Measurements from ENCODE around the gene ACACB. TPM values are rescaled to one million over a fixed set of nuclear protein-coding genes. Genes with fewer than 3 reads are reported as not detected.

ACACB gene
- total RNA-seq, 1 donor from 2014 or later: 7.5 TPM

DNA sequence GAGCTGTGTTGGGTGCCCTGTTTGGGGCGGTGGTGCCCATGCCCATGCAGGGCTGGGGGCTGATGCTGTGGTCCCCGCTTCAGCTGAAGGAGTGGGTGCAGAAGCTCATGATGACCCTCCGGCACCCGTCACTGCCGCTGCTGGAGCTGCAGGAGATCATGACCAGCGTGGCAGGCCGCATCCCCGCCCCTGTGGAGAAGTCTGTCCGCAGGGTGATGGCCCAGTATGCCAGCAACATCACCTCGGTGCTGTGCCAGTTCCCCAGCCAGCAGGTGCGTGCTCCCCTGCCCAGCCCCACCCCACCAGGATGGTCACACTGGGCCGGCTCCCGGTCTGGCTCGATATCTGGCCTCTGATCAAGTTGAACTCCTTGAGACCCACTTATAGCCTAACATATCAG, 92.7 kb downstream of the ACACB start:
- intact Hi-C loops (cut with micrococcal nuclease): no loop called here

DNA sequence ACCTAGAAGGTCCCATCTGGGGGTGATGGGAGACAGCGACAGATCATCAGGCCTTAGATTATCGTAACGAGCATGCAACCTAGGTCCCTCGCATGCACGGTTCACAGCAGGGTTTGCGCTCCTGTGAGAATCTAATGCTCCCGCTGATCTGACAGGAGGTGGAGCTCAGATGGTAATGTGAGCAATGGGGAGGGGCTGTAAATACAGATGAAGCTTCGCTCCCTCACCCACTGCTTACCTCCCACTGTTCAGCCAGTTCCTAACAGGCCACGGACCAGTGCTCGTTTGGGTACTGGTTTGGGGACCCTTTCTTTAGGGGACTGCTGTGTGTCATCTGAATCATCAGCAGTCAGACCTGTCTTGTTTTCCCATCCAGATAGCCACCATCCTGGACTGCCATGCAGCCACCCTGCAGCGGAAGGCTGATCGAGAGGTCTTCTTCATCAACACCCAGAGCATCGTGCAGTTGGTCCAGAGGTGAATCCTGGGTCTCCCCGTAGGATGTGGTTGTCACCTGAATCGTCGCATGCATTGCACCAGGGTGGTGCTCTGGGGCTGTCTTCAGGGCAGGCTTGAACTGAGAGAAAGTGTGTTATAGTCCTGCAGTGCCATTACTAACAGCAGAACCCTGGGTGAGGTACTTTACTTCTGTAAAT, 96.2 kb downstream of the ACACB start:
- intact Hi-C loops (cut with micrococcal nuclease): no loop called here

DNA sequence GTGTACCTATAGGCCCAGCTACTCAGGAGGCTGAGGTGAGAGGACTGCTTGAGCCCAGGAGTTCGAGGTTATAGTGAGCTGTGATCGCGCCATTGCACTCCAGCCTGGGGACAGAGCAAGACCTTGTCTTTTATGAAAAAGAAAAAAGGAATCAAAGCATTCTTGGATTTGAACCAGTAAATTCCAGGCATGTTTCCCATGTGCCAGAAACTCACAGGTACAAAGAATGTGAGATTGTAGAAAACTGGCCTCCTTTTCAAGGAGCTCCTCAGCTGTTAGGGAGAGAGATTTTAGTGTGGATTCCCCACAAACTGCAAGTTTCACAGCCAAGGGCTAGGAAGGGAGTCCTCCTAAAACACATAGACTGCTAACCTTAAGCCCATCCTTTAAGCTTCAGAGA, 97.7 kb downstream of the ACACB start:
- intact Hi-C loops (cut with micrococcal nuclease): no loop called here

DNA sequence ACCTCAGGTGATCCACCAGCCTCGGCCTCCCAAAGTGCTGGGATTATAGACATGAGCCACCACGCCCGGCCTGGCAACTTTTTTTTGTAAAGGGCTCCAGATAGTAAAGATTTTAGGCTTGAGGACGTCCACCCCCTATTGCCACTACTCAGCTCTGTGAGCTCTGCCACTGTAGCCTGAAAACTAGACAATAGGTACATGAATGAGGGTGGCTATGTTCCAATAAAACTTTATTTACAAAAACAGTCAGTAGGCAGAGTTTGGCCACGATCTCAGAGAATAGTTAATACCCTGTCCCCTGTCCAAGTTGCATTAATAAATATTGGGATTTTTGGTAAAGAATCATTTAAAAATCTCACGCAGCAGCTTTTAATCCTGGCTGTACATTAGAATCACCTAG, 102.6 kb downstream of the ACACB start:
- intact Hi-C loops (cut with micrococcal nuclease): no loop called here

DNA sequence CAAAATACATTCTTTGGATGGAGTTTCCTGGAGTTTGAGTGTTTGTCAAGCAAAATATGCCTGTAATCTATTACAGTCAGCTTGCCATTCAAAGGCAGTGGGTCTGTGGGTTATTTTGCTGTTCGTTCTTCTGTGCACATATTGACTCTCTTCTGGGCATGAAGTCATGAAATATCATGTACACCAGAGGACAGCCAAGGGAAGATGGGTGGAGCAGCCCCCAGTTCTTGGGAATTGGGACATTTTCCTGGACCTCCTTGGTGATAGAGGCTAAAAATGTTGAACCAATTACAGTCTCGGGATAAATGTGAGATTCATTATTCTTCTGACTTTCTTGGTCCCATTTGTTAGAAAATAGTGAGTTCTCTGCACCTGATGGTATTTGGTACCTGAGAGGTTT, 103.6 kb downstream of the ACACB start:
- intact Hi-C loops (cut with micrococcal nuclease): no loop called here

DNA sequence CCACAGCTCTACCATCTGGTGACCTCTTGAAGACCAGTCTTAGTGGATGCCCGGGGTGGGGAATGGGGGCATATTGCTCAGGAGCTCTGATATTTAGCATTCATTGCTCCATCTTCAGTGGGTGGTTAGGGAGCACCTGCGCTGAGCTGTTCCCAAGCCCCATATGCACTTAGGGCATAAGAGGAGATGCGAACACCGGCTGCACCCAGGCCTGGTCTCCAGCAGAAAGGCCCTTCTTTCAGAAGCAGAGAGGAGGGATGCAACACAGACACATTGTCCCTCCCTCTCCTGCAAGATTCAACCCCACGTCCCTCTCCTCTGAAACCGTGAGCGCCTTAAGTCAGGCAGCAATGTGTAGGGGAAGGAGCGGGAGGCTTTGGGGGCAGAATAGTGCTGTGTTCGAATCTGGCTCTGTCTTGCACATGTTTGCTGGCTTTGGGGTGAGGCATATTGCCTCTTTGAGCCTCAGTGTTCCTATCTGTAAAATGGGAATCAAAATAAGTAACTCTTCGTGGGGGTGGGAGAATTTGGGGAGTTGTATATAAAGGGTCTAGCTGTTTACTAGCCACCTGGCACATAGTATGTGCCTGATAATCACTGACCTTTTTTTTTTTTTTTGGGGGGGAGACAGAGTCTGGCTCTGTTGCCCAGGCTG, 105.0 kb downstream of the ACACB start:
- intact Hi-C loops (cut with micrococcal nuclease): no loop called here

DNA sequence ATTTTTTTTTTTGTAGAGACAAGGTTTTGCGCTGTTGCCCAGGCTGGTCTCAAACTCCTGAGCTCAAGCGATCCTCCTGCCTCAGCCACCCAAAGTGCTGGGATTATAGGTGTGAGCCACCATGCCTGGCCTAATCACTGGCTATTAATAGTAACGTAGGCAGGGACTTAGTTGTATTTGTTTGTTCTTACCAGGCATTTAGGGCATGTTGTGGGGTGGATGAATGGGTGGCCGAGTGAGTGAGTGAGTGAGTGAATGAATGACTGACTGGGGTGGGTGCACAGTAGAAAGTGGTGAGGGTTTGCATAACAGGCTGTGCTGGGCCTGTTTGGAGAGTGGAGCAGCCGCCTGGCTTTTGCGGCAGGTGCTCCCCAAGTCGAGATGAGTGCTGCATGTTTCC, 105.7 kb downstream of the ACACB start:
- intact Hi-C loops (cut with micrococcal nuclease): no loop called here

DNA sequence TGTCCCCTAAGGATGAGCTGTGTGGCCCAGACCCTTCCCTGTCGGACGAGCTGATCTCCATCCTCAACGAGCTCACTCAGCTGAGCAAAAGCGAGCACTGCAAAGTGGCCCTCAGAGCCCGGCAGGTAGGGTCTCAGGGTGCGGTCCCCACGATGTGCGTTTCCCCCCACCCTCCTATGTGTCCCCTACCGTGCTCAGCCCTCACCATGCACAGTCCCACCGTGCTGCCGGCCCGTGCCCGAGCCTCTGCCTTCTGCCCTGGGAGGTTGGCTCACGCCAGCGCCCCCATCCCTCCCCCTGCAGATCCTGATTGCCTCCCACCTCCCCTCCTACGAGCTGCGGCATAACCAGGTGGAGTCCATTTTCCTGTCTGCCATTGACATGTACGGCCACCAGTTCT, 106.1 kb downstream of the ACACB start:
- intact Hi-C loops (cut with micrococcal nuclease): no loop called here

DNA sequence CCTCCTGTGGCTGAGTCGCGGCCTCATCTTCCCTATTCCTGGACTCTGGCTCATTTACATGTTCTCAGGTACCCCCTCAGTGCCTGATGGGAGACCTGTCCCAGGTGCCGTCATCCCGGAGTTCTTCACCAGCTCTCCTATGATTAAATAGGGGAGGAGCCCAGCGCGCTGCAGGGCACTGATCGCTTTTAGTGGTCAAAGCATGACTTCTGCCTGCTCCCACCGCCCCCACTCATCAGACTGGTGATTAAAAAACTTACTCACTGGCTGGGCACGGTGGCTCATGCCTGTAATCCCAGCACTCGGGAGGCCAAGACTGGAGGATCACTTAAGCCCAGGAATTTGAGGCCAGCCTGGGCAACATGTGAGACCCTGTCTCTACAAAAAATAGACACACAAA, 106.8 kb downstream of the ACACB start:
- intact Hi-C loops (cut with micrococcal nuclease): no loop called here

DNA sequence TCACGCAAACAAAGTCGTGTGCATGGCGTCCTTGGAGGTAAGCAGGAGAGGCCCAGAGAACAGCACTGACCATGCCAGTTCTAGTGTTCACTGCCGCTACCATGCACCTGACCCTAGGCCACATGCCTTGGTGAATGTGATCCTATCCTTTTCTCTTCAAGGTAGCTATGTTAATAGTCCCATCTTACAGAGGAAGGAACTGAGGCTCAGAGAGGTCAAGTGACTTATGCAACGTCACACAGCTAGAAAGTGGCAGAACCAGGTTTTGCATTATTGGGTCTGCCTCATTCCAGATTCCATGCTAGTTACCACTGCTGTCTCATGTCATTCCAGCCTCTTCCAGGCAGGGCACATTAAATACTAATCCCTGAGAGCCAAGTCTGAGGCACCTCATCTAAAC, 107.5 kb downstream of the ACACB start:
- intact Hi-C loops (cut with micrococcal nuclease): no loop called here

DNA sequence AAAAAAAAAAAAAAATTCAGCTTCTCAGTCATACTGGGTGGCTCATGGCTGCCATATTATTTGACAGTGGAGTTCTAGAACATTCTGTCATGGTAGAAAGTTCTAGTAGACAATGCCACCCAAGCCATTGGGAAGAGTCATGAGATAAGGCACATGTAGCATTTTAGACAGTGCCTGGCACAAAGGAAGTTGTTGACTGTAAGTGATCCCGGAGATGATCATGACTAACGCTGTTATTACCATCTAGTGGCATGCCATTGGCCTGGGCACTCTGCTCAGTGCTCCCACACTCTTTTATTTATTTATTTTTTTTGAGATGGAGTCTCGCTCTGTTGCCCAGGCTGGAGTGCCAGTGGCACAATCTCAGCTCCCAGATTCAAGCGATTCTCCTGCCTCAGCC, 112.3 kb downstream of the ACACB start:
- intact Hi-C loops (cut with micrococcal nuclease): no loop called here

DNA sequence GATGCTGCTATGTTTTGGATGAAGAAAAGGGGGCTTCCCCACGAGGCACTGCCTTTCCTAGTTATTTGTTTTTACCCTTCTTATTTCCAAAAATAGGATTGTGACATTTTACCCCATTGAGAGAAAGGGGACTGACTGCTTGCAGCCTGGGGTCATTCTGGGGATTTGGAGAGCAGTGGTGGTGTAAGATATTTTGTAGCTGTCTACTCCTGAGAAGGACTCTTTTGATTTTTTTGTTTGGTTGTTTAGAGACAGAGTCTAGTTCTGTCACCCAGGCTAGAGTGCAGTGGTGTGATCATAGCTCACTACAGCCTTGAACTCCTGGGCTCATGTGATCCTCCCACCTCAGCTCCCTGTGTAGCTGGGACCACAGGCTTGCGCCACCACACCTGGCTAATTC, 113.8 kb downstream of the ACACB start:
- intact Hi-C loops (cut with micrococcal nuclease): no loop called here

DNA sequence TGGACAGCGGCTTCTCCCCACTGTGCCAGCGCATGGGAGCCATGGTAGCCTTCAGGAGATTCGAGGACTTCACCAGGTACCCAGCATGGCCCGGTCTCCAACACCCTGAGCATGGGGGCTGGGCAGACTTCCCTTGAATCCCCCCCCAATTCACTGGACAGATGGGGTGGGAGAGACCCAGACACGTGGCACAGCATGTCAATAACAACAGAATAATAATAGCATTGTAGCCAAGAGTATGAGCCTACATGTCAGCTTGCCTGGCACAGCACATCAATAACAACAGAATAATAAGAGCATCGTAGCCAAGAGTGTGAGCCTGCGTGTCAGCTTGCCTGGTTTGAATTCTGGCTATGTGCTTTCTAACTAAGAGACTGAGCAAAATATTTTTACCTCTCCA, 116.3 kb downstream of the ACACB start:
- intact Hi-C loops (cut with micrococcal nuclease): no loop called here

DNA sequence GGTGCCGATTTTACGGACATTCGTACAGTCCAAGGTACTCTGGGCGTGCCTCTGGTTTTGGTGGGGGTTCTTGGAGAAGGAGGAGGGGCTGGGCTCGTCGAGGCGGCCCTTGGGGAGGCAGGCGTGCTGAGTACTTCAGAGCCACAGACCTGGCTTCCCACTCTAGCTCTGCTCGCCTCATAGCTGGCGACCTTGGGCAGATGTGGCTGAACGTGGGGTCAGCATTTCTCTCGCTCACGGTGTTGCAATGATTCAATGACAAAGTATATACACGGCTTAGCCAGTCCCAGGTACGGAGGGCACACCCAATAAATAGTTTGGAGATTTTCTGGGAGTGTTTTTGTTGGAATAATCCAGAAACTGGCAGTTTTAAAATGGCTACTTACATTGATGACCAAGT, 117.6 kb downstream of the ACACB start:
- intact Hi-C loops (cut with micrococcal nuclease): no loop called here

DNA sequence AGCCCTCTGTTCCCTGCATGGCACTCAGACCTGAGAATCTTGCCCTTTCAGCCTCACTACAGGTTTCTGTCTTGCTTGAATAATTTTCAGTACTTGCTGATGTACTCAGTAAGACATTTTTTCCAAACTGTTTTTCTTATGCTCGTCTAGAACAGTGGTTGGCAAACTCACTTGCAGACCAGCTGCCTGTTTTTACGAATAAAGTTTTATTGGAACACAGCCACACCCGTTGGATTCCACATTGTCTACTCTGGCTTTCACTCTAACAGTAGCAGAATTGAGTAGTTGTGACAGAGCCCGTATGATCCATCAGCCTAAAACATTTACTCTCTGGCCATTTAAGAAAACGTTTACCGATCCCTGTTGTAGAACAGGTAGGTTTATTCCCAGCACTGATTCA, 119.9 kb downstream of the ACACB start:
- intact Hi-C loops (cut with micrococcal nuclease): no loop called here

DNA sequence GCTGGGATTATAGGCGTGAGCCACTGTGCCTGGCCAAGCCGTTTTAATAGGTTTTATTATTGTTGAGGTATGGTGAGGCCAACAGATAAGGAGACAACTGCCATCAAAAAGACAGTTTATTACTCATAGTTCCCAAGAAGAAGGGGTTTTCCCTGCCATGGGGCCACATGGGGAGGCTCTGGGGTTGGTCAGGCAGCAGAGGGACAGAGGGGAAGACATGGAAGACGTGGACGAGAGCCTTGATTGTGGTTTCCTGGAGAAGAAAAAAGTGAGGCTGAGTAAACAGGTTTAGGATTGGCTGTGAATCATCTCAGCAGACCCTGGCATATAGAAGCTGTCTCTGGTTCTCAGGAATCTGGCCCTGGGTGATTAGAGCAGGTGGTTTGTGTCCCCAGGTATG, 122.8 kb downstream of the ACACB start:
- intact Hi-C loops (cut with micrococcal nuclease): no loop called here

DNA sequence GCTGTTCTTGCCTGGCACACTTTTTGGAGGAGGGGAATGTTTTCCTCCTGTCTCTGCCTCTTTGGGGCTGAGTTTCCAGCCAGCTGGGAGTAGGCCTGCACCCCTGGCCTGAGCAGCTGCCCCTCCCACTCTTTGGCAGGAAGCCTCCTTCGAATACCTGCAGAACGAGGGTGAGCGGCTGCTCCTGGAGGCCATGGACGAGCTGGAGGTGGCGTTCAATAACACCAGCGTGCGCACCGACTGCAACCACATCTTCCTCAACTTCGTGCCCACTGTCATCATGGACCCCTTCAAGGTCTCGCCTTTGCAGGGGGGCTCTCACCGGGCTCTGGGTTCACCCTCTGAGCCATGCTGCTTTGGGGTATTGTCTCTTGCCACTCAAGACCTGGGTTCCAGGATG, 123.3 kb downstream of the ACACB start:
- intact Hi-C loops (cut with micrococcal nuclease): no loop called here

DNA sequence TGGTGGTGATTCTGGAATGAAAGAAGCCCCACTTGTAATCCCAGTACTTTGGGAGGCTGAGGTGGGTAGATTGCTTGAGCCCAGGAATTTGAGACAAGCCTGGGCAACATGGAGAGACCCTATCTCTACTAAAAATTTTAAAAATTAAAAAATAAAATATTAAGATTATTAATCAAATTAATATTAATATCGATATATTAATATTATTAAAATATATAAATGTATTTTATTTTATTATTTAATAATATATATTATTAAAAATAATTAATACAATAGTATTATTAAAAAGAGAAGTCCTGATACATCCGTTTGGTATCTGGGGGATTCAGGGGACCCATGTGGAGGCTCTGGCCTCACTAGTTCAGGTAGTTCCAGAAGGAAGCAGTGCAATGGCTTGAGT, 124.0 kb downstream of the ACACB start:
- intact Hi-C loops (cut with micrococcal nuclease): no loop called here

DNA sequence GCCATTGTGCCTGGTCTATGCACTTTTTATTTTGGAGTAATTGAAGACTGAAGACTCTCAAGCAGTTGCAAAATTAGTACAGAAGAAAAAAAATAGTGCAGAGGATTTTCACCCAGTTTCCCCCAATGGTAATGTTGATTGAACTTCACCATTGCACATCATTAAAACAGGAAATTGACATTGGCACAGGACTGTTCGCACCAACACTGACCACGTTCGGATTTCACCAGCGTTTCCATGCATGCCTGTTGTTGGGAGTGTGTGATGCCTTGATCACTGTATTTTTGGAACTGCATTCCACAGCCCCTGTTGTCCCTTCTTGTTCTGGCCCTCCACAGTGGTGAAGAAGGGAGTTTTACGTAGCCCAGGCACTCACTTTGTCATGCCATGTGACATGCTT, 125.5 kb downstream of the ACACB start:
- intact Hi-C loops (cut with micrococcal nuclease): no loop called here

DNA sequence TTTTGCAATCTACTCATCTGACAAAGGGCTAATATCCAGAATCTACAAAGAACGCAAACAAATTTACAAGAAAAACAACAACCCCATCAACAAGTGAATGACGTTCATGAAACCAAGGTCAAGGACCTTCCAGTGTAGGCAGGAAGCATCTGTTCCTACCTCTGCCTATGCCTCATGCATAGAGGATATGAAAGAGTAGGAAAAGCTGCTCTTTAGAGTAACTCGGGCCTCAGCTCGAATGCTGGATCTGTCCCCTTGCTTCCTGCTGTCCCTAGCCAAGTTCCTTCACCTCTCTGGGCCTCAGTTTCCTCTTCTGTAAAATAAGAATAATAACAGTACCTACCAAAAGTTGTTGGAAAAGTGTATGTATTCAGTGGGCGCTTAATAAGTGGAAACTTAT, 127.7 kb downstream of the ACACB start:
- intact Hi-C loops (cut with micrococcal nuclease): no loop called here

DNA sequence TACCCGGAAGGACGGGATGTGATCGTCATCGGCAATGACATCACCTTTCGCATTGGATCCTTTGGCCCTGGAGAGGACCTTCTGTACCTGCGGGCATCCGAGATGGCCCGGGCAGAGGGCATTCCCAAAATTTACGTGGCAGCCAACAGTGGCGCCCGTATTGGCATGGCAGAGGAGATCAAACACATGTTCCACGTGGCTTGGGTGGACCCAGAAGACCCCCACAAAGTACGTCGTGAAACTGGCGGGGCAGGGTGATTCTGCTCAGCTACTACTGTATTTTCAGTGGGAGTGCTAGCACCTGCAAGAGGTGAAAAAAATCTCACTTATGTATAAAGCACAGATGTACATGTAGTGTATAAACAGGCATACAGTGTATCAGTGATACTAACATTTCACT, 129.8 kb downstream of the ACACB start:
- intact Hi-C loops (cut with micrococcal nuclease): no loop called here

DNA sequence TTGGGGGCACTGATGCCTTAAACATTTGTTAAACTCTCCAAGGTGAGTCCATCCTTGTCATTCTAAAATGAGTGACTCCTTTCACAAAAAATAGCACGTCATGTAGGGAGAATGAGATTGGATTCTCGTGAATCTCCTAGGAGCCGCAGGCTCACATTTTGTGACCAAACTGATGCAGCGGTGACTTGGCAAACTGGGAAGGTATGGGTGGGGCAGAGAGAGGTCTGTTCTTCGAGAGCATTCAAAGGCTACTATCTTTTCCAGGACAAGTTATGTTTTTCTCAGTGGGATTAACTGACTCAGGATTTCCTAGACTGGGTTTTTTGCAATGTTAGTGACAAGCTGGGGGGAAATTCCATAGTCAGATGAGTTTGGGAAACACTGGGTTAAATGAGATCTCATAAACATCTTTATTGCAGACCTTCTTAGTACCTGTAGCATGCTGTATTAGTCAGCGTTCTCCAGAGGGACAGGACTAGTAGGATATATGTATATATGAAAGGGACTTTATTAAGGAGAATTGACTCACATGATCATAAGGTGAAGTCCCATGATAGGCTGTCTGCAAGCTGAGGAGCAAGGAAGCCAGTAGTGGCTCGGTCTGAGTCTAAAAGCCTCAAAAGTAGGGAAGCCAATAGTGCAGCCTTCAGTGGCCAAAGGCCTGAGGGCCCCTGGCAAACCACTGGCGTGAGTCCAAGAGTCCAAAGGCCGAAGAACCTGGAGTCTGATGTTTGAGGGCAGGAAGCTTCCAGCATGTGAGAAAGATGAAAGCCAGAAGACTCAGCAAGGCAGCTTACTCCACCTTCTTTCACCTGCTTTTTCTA, 131.7 kb downstream of the ACACB start:
- intact Hi-C loops (cut with micrococcal nuclease): no loop called here

DNA sequence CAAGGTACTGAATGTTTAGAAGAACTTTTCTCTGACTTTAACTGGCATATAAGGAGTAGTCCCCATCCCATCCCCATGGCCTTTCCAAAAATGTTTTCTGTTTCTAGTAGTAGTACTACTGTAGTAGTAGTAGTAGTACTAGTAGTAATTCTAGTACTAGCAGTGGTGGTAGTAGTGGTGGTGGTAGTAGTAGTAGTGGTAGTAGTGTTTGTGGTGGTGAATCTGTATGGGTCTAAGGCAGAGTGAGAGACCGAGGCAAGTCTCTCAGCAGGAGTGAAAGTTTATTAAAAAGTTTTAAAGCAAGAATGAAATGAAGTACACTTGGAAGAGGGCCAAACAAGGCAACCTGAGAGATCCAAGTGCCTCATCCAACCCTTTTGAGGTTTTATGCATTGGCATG, 134.1 kb downstream of the ACACB start:
- intact Hi-C loops (cut with micrococcal nuclease): no loop called here
